HCT116 (cell line): ENCODE data around the gene LGR6. TPM values are rescaled to one million over a fixed set of nuclear protein-coding genes. Genes with fewer than 3 reads are reported as not detected.

Source experiments
- ATAC-seq: fragments of 200-7000 bp; cut with Tn5 transposase; 2 replicates; pipeline ENCODE4 v1.9.1; 2020; ENCODE audit warnings: mild to moderate bottlenecking, moderate library complexity
- BruUV-seq: library from RNA; stranded (reverse); fragments of 400-500 nt; replicated peaks from 2 replicates; lab custom pipeline; 2021; lab: Mats Ljungman, UMichigan
- CTCF ChIA-PET: fragments of 300-600 bp; sonication (Branson Sonifier 250); formaldehyde crosslinking; loops from one replicate; lab custom pipeline; 2021; ENCODE audit warnings: antibody characterized with exemption; lab: Charles Lee
- POLR2A ChIA-PET: fragments of 300-600, 350-600 bp; sonication (Branson Sonifier 250); formaldehyde crosslinking; loops from one replicate; lab custom pipeline; 2021; ENCODE audit warnings: antibody characterized with exemption; lab: Charles Lee
- RAD21 ChIA-PET, 2 experiments: fragments of 300-600 bp; sonication (Branson Sonifier 250); formaldehyde crosslinking; loops; one replicate each; lab custom pipeline; 2023; ENCODE audit warnings: low total read pairs in 2 of 2; ENCODE audit not compliant: uncharacterized antibody in 2 of 2, unreplicated experiment in 2 of 2, low non-redundant PET in 1 of 2; lab: Charles Lee
- DNase-seq: peaks from one replicate; pipeline ENCODE4 v3.0.0-alpha.2; 2010; ENCODE audit warnings: low read depth, low spot score
- H2AFZ ChIP-seq: fragments of 200-600 bp; shearing (Covaris generic), sonication (generic); 2 replicates; pipeline ENCODE4 v1.6.1; 2017; ENCODE audit warnings: low read depth, mixed run types, mixed read lengths, antibody characterized with exemption, low read length; ENCODE audit not compliant: poor library complexity, severe bottlenecking
- H3K27ac ChIP-seq: 2 replicates; pipeline ENCODE4 v1.5.1; 2012; ENCODE audit warnings: low read depth, low read length
- H3K27me3 ChIP-seq: fragments of 200-600 bp; sonication (generic); 2 replicates; pipeline ENCODE4 v1.6.1; 2016; ENCODE audit warnings: mixed run types, low read length, mixed read lengths; ENCODE audit not compliant: insufficient read depth
- H3K36me3 ChIP-seq, 2 experiments: fragments of 200-500 bp in 1 of 2; fragments of 200-600 bp in 1 of 2; sonication (Bioruptor generic) in 1 of 2; sonication (generic) in 1 of 2; 2 replicates each; pipeline versions ENCODE4 v1.5.1 to v1.6.1; 2014 to 2016; ENCODE audit warnings: low read length in 2 of 2, inconsistent platforms in 1 of 2, mixed read lengths in 1 of 2, mixed run types in 1 of 2; ENCODE audit not compliant: insufficient read depth in 2 of 2, control insufficient read depth in 1 of 2
- H3K4me1 ChIP-seq, 2 experiments: fragments of 200-600 bp in 1 of 2; sonication (generic) in 1 of 2; 2 replicates each; pipeline versions ENCODE4 v1.5.1 to v1.6.1; 2012 to 2017; ENCODE audit warnings: low read length in 2 of 2, inconsistent platforms in 1 of 2, mild to moderate bottlenecking in 1 of 2, mixed read lengths in 1 of 2, mixed run types in 1 of 2, moderate library complexity in 1 of 2; ENCODE audit not compliant: insufficient read depth in 2 of 2, control insufficient read depth in 1 of 2
- H3K4me2 ChIP-seq: fragments of 200-600 bp; sonication (generic); 2 replicates; pipeline ENCODE4 v1.6.1; 2017; ENCODE audit warnings: mixed run types, low read length, mixed read lengths
- H3K4me3 ChIP-seq, 2 experiments: fragments of 200-600 bp in 1 of 2; sonication (generic) in 1 of 2; replicated peaks in 1 of 2; 2 replicates each; pipeline ENCODE4 v1.5.1; 2011 to 2016; ENCODE audit warnings: low read length in 2 of 2, control low read depth in 1 of 2, low read depth in 1 of 2, mild to moderate bottlenecking in 1 of 2, mixed read lengths in 1 of 2, mixed run types in 1 of 2
- H3K79me2 ChIP-seq: fragments of 200-600 bp; sonication (generic); 2 replicates; pipeline ENCODE4 v1.6.1; 2017; ENCODE audit warnings: mild to moderate bottlenecking, mixed run types, low read length, moderate library complexity, mixed read lengths; ENCODE audit not compliant: insufficient read depth
- H3K9ac ChIP-seq: fragments of 200-600 bp; sonication (generic); 2 replicates; pipeline ENCODE4 v1.6.1; 2016; ENCODE audit warnings: low read length, mixed read lengths
- H3K9me2 ChIP-seq: fragments of 200-600 bp; sonication (generic), shearing (Covaris generic); 2 replicates; pipeline ENCODE4 v1.6.1; 2017; ENCODE audit warnings: mixed run types, mild to moderate bottlenecking, moderate library complexity; ENCODE audit not compliant: insufficient read depth
- H3K9me3 ChIP-seq, 2 experiments: fragments of 200-500 bp in 1 of 2; fragments of 200-600 bp in 1 of 2; sonication (Bioruptor generic) in 1 of 2; sonication (generic) in 1 of 2; 2 replicates each; pipeline ENCODE4 v1.6.1; 2014 to 2017; ENCODE audit warnings: low read length in 2 of 2, mixed read lengths in 2 of 2, inconsistent platforms in 1 of 2, low read depth in 1 of 2, mild to moderate bottlenecking in 1 of 2, mixed run types in 1 of 2, moderate library complexity in 1 of 2; ENCODE audit not compliant: control insufficient read depth in 1 of 2, insufficient read depth in 1 of 2
- H4K20me1 ChIP-seq: fragments of 200-600 bp; sonication (generic), shearing (Covaris generic); 2 replicates; pipeline ENCODE4 v1.6.1; 2017; ENCODE audit warnings: mixed run types, mild to moderate bottlenecking, moderate library complexity; ENCODE audit not compliant: insufficient read depth
- CEBPB ChIP-seq: IDR thresholded peaks from 2 replicates; pipeline ENCODE4 v1.6.1; 2012; ENCODE audit warnings: low read depth
- EZH2 ChIP-seq: fragments of 200-600 bp; sonication (generic); IDR thresholded peaks from 2 replicates; pipeline ENCODE4 v1.6.1; 2017; ENCODE audit warnings: antibody characterized with exemption, mixed run types
- EZH2phosphoT487 ChIP-seq: fragments of 200-600 bp; IDR thresholded peaks from 2 replicates; pipeline ENCODE4 v1.6.1; 2018; ENCODE audit warnings: antibody characterized with exemption, borderline replicate concordance
- FOSL1 ChIP-seq: IDR thresholded peaks from 2 replicates; pipeline ENCODE4 v1.6.1; 2012; ENCODE audit warnings: low read depth
- JUND ChIP-seq: IDR thresholded peaks from 2 replicates; pipeline ENCODE4 v1.6.1; 2012
- POLR2A ChIP-seq: IDR thresholded peaks from 2 replicates; pipeline ENCODE4 v1.7.0; 2011; ENCODE audit warnings: borderline replicate concordance; ENCODE audit not compliant: insufficient read depth, insufficient read length; ENCODE audit errors: extremely low read depth
- POLR2AphosphoS5 ChIP-seq: IDR thresholded peaks from 2 replicates; pipeline ENCODE4 v1.6.1; 2011; ENCODE audit warnings: mild to moderate bottlenecking, low read depth, low read length, moderate library complexity
- RAD21 ChIP-seq: IDR thresholded peaks from 2 replicates; pipeline ENCODE4 v1.6.1; 2012; ENCODE audit warnings: low read depth, mild to moderate bottlenecking
- SIN3A ChIP-seq: IDR thresholded peaks from 2 replicates; pipeline ENCODE4 v1.6.1; 2012; ENCODE audit warnings: low read depth
- SP1 ChIP-seq: IDR thresholded peaks from 2 replicates; pipeline ENCODE4 v1.6.1; 2012; ENCODE audit warnings: low read depth
- SRF ChIP-seq: IDR thresholded peaks from 2 replicates; pipeline ENCODE4 v1.6.1; 2012; ENCODE audit warnings: low read depth
- YY1 ChIP-seq: IDR thresholded peaks from 2 replicates; pipeline ENCODE4 v1.6.1; 2011; ENCODE audit warnings: low read length, low read depth, moderate library complexity, mild to moderate bottlenecking; ENCODE audit not compliant: insufficient replicate concordance; ENCODE audit errors: extremely low read depth
- ZFX ChIP-seq: fragments of 450-650 bp; IDR thresholded peaks from 2 replicates; pipeline ENCODE4 v1.6.1; 2017
- intact Hi-C: fragments of 100-400 bp; cut with micrococcal nuclease; formaldehyde crosslinking; loops from 2 replicates; pipeline ENCODE4 v1.10.0; 2022
- total RNA-seq: library from RNA; stranded (reverse); gene quantifications from one replicate; pipeline ENCODE4 v1.2.1, GENCODE V29; 2021; ENCODE audit not compliant: unreplicated experiment
- TF ChIP-seq, protein P1 (sequence below): IDR thresholded peaks from 2 replicates; pipeline ENCODE4 v1.6.1; 2012; ENCODE audit warnings: low read depth
- TF ChIP-seq, protein P2 (sequence below), 3 experiments: fragments of 200-600 bp in 1 of 3; sonication (generic) in 1 of 3; IDR thresholded peaks in 2 of 3; conservative IDR thresholded peaks in 1 of 3; 2 replicates each; pipeline ENCODE4 v1.5.1; 2012 to 2017; ENCODE audit warnings: low read depth in 2 of 3, low read length in 2 of 3, antibody characterized with exemption in 1 of 3, borderline replicate concordance in 1 of 3, control low read depth in 1 of 3, mild to moderate bottlenecking in 1 of 3, mixed read lengths in 1 of 3, mixed run types in 1 of 3, moderate library complexity in 1 of 3; ENCODE audit not compliant: insufficient read depth in 1 of 3

LGR6 gene
- total RNA-seq, 1 experiment from 2014 or later, result 0.20 TPM

DNA sequence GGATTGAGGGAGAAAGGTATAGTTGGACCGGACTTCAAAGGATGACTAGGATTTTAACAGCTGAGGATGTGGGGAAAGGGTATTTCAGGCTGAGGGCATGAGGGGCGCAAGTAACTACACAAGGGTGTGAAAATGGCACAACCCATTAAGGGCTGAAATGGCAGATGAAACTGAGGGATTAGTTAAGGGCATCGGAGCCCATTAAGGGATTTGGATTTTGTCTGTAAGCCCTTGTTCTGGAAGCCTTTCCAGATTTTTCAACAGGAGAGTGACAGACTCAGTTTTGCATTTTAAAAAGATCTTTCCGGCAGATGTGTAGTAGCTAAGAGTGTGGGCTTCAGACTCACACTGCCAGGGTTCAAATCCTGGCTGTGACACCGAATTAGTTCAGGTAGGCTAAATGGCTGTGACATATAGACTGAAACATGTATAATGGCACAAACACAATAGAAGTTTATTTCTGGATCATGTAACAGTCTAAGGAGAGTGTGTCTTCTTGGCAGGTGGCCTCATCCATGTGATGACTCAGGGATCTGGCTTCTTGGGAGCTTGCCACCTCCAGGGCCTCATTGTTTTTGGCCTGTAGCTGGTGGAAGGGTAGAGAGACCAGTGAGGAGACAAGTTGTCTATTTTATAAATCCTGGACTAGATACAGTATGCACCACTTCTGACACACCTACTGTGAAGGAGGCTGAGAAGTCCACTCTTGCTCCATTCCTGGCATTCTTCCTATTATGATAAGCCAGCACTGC, 98.5 kb downstream of the LGR6 start:
- RAD21 ChIA-PET, result no interaction called here
- CTCF ChIA-PET, result interaction anchor here (1.3 kb wide), 1 partner anchor 18 kb away, joined by 3 read pairs; no protein-coding TSS in a partner anchor
- Histone ChIP-seq H3K9me3 (no peaks in the 10 kb centered on the region; a peak in 1 of 4 replicates), H3K27ac (no peak overlapping the region), H3K4me3 (no peak overlapping the region), H3K79me2 (no peaks in the 10 kb centered on the region), H3K27me3 (peaks cover 48% of the 10 kb centered on the region), H3K9ac (no peak overlapping the region), H3K4me1 (peaks cover 2 to 9% of the 10 kb centered on the region in 2 experiments; a peak in 2 of 4 replicates), H3K4me2 (peak overlapping the region; percentile 20; the same call in 1 of the 2 replicates), H3K36me3 (no peaks in the 10 kb centered on the region), H2AFZ (no peak overlapping the region), H3K9me2 (no peaks in the 10 kb centered on the region), H4K20me1 (no peaks in the 10 kb centered on the region)
- POLR2A ChIA-PET, result no interaction called here
- no TSS peak for BruUV-seq
- DNase-seq (no peak), ATAC-seq (peak; percentile 64)
- no peak for TF ChIP-seq JUND
- intact Hi-C loops, result no loop called here

DNA sequence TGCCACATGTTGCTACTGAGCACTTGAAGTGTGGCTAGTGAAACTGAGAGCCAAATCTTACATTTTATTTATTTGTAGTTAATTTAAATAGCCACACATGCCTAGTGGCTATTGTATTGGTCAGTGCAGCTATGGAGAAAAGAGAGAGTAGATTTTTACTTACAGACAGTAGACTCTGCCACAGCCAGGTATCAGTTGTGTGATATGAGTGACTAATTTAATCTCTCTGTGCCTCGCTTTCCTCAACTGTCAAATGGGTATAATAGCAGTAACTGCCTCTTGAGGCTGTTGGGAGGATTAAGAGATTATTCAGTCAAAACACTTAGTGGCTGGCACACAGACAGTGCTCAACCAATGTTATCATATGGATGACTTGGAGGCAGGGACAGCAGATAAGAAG, 99.2 kb downstream of the LGR6 start:
- RAD21 ChIA-PET, result no interaction called here
- H3K9ac ChIP-seq, result no peak overlapping the region
- no peak overlapping the region for H3K4me2 ChIP-seq
- POLR2A ChIA-PET, result interaction anchor here (0.6 kb wide), 1 partner anchor 24 kb away, joined by 4 read pairs; no protein-coding TSS in a partner anchor
- no peaks in the 10 kb centered on the region for H4K20me1 ChIP-seq
- H2AFZ ChIP-seq, result no peak overlapping the region
- no peaks in the 10 kb centered on the region for H3K9me2 ChIP-seq
- no peak for DNase-seq
- no peak overlapping the region for H3K27ac ChIP-seq
- intact Hi-C loops, result no loop called here
- BruUV-seq, result no TSS peak
- H3K9me3 ChIP-seq, result no peaks in the 10 kb centered on the region; a peak in 1 of 4 replicates
- H3K79me2 ChIP-seq, result no peaks in the 10 kb centered on the region
- H3K36me3 ChIP-seq, result no peaks in the 10 kb centered on the region
- H3K4me1 ChIP-seq, result peaks cover 2 to 9% of the 10 kb centered on the region in 2 experiments; a peak in 2 of 4 replicates
- no peak for ATAC-seq
- no peak overlapping the region for H3K4me3 ChIP-seq
- peaks cover 46% of the 10 kb centered on the region for H3K27me3 ChIP-seq
- CTCF ChIA-PET, result interaction anchor here (1.3 kb wide), 1 partner anchor 18 kb away, joined by 3 read pairs; no protein-coding TSS in a partner anchor
- TF ChIP-seq EZH2, result no peak
- no peak for TF ChIP-seq SIN3A
- no peak for TF ChIP-seq YY1
- TF ChIP-seq SP1, result no peak
- TF ChIP-seq POLR2A, result no peak
- TF ChIP-seq EZH2phosphoT487, result no peak
- no peak for TF ChIP-seq RAD21
- no peak for TF ChIP-seq CEBPB
- TF ChIP-seq, protein P1, sequence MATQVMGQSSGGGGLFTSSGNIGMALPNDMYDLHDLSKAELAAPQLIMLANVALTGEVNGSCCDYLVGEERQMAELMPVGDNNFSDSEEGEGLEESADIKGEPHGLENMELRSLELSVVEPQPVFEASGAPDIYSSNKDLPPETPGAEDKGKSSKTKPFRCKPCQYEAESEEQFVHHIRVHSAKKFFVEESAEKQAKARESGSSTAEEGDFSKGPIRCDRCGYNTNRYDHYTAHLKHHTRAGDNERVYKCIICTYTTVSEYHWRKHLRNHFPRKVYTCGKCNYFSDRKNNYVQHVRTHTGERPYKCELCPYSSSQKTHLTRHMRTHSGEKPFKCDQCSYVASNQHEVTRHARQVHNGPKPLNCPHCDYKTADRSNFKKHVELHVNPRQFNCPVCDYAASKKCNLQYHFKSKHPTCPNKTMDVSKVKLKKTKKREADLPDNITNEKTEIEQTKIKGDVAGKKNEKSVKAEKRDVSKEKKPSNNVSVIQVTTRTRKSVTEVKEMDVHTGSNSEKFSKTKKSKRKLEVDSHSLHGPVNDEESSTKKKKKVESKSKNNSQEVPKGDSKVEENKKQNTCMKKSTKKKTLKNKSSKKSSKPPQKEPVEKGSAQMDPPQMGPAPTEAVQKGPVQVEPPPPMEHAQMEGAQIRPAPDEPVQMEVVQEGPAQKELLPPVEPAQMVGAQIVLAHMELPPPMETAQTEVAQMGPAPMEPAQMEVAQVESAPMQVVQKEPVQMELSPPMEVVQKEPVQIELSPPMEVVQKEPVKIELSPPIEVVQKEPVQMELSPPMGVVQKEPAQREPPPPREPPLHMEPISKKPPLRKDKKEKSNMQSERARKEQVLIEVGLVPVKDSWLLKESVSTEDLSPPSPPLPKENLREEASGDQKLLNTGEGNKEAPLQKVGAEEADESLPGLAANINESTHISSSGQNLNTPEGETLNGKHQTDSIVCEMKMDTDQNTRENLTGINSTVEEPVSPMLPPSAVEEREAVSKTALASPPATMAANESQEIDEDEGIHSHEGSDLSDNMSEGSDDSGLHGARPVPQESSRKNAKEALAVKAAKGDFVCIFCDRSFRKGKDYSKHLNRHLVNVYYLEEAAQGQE, result no peak
- TF ChIP-seq POLR2AphosphoS5, result no peak
- TF ChIP-seq, protein P2, sequence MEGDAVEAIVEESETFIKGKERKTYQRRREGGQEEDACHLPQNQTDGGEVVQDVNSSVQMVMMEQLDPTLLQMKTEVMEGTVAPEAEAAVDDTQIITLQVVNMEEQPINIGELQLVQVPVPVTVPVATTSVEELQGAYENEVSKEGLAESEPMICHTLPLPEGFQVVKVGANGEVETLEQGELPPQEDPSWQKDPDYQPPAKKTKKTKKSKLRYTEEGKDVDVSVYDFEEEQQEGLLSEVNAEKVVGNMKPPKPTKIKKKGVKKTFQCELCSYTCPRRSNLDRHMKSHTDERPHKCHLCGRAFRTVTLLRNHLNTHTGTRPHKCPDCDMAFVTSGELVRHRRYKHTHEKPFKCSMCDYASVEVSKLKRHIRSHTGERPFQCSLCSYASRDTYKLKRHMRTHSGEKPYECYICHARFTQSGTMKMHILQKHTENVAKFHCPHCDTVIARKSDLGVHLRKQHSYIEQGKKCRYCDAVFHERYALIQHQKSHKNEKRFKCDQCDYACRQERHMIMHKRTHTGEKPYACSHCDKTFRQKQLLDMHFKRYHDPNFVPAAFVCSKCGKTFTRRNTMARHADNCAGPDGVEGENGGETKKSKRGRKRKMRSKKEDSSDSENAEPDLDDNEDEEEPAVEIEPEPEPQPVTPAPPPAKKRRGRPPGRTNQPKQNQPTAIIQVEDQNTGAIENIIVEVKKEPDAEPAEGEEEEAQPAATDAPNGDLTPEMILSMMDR (IDR thresholded peaks at IDR 0.05 in 2 of 3, conservative IDR thresholded peaks at IDR 0.05 in 1 of 3; ENCODE audit: borderline replicate concordance in 1 of 3, insufficient read depth in 1 of 3, low read depth in 2 of 3, low read length in 2 of 3), result no peak
- no peak for TF ChIP-seq ZFX
- TF ChIP-seq FOSL1, result no peak
- TF ChIP-seq SRF, result no peak
